ENCODE data around the gene HTR3E.

GRCh38 chr3:184096811-184097383 is at the start of gene HTR3E:
- no peak for TF ChIP-seq EZH2 (IDR thresholded peaks at IDR 0.05; ENCODE audit: low read length, unreplicated experiment)
- TF ChIP-seq CTCF (conservative IDR thresholded peaks at IDR 0.05; ENCODE audit: low read depth, low read length) = no peak

Measured in PC-3 (cell line).